HEK293 (cell line): ENCODE results near the gene ZCCHC17.

Experiments
- CTCF ChIA-PET: fragments of 350-600 bp; formaldehyde crosslinking; extraction: SDS; loops from one replicate; lab custom pipeline; 2021; ENCODE audit warnings: antibody characterized with exemption; lab: Yijun Ruan, JAX
- POLR2A ChIA-PET: fragments of 300-600 bp; formaldehyde crosslinking; extraction: SDS; loops from one replicate; lab custom pipeline; 2020; ENCODE audit warnings: antibody characterized with exemption, inconsistent platforms; lab: Yijun Ruan, JAX
- H3K27ac ChIP-seq: fragments of 200-500 bp; sonication (Bioruptor generic); 2 replicates; pipeline ENCODE4 v1.5.1; 2014; ENCODE audit warnings: low read depth, low read length, control low read depth, inconsistent platforms; ENCODE audit errors: extremely low read depth
- H3K36me3 ChIP-seq, 2 experiments: fragments of 200-500 bp in 1 of 2; sonication (Bioruptor generic) in 1 of 2; 1 replicate in 1 of 2; 2 replicates in 1 of 2; pipeline ENCODE4 v1.5.1; 2014 to 2017; ENCODE audit warnings: inconsistent platforms in 2 of 2, low read length in 2 of 2; ENCODE audit not compliant: control insufficient read depth in 2 of 2, insufficient read depth in 1 of 2
- H3K4me1 ChIP-seq: fragments of 200-500 bp; sonication (Bioruptor generic); 2 replicates; pipeline ENCODE4 v1.5.1; 2014; ENCODE audit warnings: mild to moderate bottlenecking, low read length, inconsistent platforms; ENCODE audit not compliant: control insufficient read depth, insufficient read depth
- H3K4me3 ChIP-seq: 2 replicates; pipeline ENCODE4 v1.5.1; 2011; ENCODE audit warnings: low read depth, mild to moderate bottlenecking, control low read depth, low read length, moderate library complexity
- H3K9me3 ChIP-seq: fragments of 200-500 bp; sonication (Bioruptor generic); 2 replicates; pipeline ENCODE4 v1.5.1; 2014; ENCODE audit warnings: low read depth, low read length, inconsistent platforms; ENCODE audit not compliant: control insufficient read depth, insufficient read depth
- BCL6B ChIP-seq: fragments of 450-650 bp; formaldehyde crosslinking; IDR thresholded peaks from 2 replicates; pipeline ENCODE4 v1.5.1; 2017; ENCODE audit warnings: missing biosample characterization, missing genetic modification characterization
- ELK4 ChIP-seq: IDR thresholded peaks from 2 replicates; pipeline ENCODE4 v1.6.1; 2011; ENCODE audit warnings: mild to moderate bottlenecking, low read depth, low read length, borderline replicate concordance
- IKZF3 ChIP-seq: fragments of 450-650 bp; IDR thresholded peaks from 2 replicates; pipeline ENCODE4 v1.5.0; 2018; ENCODE audit warnings: missing biosample characterization, mild to moderate bottlenecking, missing genetic modification characterization, moderate library complexity
- ZBTB21 ChIP-seq: fragments of 450-650 bp; formaldehyde crosslinking; IDR thresholded peaks from 2 replicates; pipeline ENCODE4 v1.5.1; 2017; ENCODE audit warnings: missing biosample characterization, missing genetic modification characterization
- ZIC2 ChIP-seq: fragments of 450-650 bp; formaldehyde crosslinking; IDR thresholded peaks from 2 replicates; pipeline ENCODE4 v1.5.1; 2016; ENCODE audit warnings: missing biosample characterization, missing genetic modification characterization
- ZNF146 ChIP-seq: fragments of 450-650 bp; formaldehyde crosslinking; IDR thresholded peaks from 2 replicates; pipeline ENCODE4 v1.5.1; 2016; ENCODE audit warnings: missing biosample characterization, missing genetic modification characterization
- ZNF16 ChIP-seq: fragments of 450-650 bp; formaldehyde crosslinking; IDR thresholded peaks from 2 replicates; pipeline ENCODE4 v1.5.1; 2016; ENCODE audit warnings: low read depth, missing biosample characterization, missing genetic modification characterization
- ZNF248 ChIP-seq: fragments of 450-650 bp; formaldehyde crosslinking; IDR thresholded peaks from 2 replicates; pipeline ENCODE4 v1.5.1; 2017; ENCODE audit warnings: missing biosample characterization, missing genetic modification characterization
- ZNF354C ChIP-seq: fragments of 450-650 bp; formaldehyde crosslinking; IDR thresholded peaks from 2 replicates; pipeline ENCODE4 v1.5.1; 2016; ENCODE audit warnings: missing biosample characterization, missing genetic modification characterization, low read depth, borderline replicate concordance
- ZNF391 ChIP-seq: fragments of 450-650 bp; formaldehyde crosslinking; IDR thresholded peaks from 2 replicates; pipeline ENCODE4 v1.5.1; 2016; ENCODE audit warnings: low read depth, missing biosample characterization, missing genetic modification characterization, borderline replicate concordance
- ZNF561 ChIP-seq: fragments of 450-650 bp; IDR thresholded peaks from 2 replicates; pipeline ENCODE4 v1.5.1; 2018; ENCODE audit warnings: missing biosample characterization, missing genetic modification characterization, borderline replicate concordance
- ZNF785 ChIP-seq: fragments of 450-650 bp; formaldehyde crosslinking; IDR thresholded peaks from 2 replicates; pipeline ENCODE4 v1.5.1; 2016; ENCODE audit warnings: missing biosample characterization, missing genetic modification characterization
- ZSCAN16 ChIP-seq: fragments of 450-650 bp; formaldehyde crosslinking; IDR thresholded peaks from 2 replicates; pipeline ENCODE4 v1.5.1; 2016; ENCODE audit warnings: missing biosample characterization, missing genetic modification characterization
- TF ChIP-seq, protein P1 (sequence below): fragments of 450-650 bp; formaldehyde crosslinking; IDR thresholded peaks from 2 replicates; pipeline ENCODE4 v1.5.1; 2017; ENCODE audit warnings: missing biosample characterization, missing genetic modification characterization
- TF ChIP-seq, protein P2 (sequence below): fragments of 450-650 bp; formaldehyde crosslinking; IDR thresholded peaks from 2 replicates; pipeline ENCODE4 v1.5.0; 2017; ENCODE audit warnings: missing biosample characterization, missing genetic modification characterization, borderline replicate concordance
- TF ChIP-seq, protein P3 (sequence below): fragments of 450-650 bp; formaldehyde crosslinking; IDR thresholded peaks from 2 replicates; pipeline ENCODE4 v1.5.1; 2016; ENCODE audit warnings: missing biosample characterization, missing genetic modification characterization
- TF ChIP-seq, protein P4 (sequence below): fragments of 450-650 bp; formaldehyde crosslinking; IDR thresholded peaks from 2 replicates; pipeline ENCODE4 v1.5.1; 2017; ENCODE audit warnings: missing biosample characterization, missing genetic modification characterization

Gene ZCCHC17

GRCh38 chr1:31346785-31347184 is 50.0 kb downstream of the ZCCHC17 start:
- ChIA-PET POLR2A (interaction anchor here (1.5 kb wide), 1 partner anchor 50 kb away, joined by 3 read pairs; the partner anchor contains the start of genes SNRNP40 and ZCCHC17), CTCF (interaction anchor here (0.5 to 0.9 kb wide), 3 partner anchors 11 to 207 kb away, joined by 3 to 4 read pairs (median 3); no protein-coding TSS in a partner anchor)
- H3K4me3 ChIP-seq, result no peak overlapping the region
- no peak overlapping the region for H3K27ac ChIP-seq
- TF ChIP-seq, protein P1, sequence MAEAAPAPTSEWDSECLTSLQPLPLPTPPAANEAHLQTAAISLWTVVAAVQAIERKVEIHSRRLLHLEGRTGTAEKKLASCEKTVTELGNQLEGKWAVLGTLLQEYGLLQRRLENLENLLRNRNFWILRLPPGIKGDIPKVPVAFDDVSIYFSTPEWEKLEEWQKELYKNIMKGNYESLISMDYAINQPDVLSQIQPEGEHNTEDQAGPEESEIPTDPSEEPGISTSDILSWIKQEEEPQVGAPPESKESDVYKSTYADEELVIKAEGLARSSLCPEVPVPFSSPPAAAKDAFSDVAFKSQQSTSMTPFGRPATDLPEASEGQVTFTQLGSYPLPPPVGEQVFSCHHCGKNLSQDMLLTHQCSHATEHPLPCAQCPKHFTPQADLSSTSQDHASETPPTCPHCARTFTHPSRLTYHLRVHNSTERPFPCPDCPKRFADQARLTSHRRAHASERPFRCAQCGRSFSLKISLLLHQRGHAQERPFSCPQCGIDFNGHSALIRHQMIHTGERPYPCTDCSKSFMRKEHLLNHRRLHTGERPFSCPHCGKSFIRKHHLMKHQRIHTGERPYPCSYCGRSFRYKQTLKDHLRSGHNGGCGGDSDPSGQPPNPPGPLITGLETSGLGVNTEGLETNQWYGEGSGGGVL, result no peak
- TF ChIP-seq ZNF561 (tag by site-specific recombination) (no peak), IKZF3 (no peak), BCL6B (tag by site-specific recombination) (no peak)
- TF ChIP-seq, protein P2, sequence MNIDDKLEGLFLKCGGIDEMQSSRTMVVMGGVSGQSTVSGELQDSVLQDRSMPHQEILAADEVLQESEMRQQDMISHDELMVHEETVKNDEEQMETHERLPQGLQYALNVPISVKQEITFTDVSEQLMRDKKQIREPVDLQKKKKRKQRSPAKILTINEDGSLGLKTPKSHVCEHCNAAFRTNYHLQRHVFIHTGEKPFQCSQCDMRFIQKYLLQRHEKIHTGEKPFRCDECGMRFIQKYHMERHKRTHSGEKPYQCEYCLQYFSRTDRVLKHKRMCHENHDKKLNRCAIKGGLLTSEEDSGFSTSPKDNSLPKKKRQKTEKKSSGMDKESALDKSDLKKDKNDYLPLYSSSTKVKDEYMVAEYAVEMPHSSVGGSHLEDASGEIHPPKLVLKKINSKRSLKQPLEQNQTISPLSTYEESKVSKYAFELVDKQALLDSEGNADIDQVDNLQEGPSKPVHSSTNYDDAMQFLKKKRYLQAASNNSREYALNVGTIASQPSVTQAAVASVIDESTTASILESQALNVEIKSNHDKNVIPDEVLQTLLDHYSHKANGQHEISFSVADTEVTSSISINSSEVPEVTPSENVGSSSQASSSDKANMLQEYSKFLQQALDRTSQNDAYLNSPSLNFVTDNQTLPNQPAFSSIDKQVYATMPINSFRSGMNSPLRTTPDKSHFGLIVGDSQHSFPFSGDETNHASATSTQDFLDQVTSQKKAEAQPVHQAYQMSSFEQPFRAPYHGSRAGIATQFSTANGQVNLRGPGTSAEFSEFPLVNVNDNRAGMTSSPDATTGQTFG, result no peak
- TF ChIP-seq, all 188 proteins: peak for 0
- H3K9me3 ChIP-seq, result no peaks in the 10 kb centered on the region
- H3K4me1 ChIP-seq, result no peaks in the 10 kb centered on the region
- peaks cover 16 to 53% of the 10 kb centered on the region in 2 experiments for H3K36me3 ChIP-seq

DNA sequence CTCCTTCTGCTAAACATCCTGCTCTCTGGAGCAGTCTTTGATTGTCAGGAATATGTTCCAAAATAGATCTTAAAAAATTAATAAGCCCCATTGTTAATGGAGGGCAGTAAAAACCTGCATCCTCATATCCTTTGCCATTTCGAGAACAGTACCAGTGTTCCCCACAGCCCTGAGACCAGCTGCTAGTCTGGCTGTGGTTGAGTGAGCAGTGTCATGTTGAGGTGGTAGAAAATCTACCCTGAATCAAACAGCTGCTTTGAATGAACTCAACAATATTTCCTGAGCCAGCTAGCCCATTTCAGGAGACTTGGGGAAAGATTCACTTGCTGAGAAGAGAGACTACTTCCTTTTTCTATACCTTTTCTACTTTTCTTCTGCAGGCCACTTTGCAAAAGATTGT is 51.6 kb downstream of the ZCCHC17 start:
- no peak overlapping the region for H3K27ac ChIP-seq
- ChIA-PET POLR2A (interaction anchor here (1.4 kb wide), 1 partner anchor 52 kb away, joined by 4 read pairs; the partner anchor contains the start of genes SNRNP40 and ZCCHC17), CTCF (interaction anchor here (0.6 to 0.9 kb wide), 3 partner anchors 130 to 412 kb away, joined by 3 read pairs; no protein-coding TSS in a partner anchor)
- TF ChIP-seq ZNF146, result no peak
- TF ChIP-seq ZNF785 (tag by site-specific recombination), result no peak
- no peak for TF ChIP-seq ZNF248
- no peak for TF ChIP-seq ZIC2 (tag by site-specific recombination)
- TF ChIP-seq, protein P3, sequence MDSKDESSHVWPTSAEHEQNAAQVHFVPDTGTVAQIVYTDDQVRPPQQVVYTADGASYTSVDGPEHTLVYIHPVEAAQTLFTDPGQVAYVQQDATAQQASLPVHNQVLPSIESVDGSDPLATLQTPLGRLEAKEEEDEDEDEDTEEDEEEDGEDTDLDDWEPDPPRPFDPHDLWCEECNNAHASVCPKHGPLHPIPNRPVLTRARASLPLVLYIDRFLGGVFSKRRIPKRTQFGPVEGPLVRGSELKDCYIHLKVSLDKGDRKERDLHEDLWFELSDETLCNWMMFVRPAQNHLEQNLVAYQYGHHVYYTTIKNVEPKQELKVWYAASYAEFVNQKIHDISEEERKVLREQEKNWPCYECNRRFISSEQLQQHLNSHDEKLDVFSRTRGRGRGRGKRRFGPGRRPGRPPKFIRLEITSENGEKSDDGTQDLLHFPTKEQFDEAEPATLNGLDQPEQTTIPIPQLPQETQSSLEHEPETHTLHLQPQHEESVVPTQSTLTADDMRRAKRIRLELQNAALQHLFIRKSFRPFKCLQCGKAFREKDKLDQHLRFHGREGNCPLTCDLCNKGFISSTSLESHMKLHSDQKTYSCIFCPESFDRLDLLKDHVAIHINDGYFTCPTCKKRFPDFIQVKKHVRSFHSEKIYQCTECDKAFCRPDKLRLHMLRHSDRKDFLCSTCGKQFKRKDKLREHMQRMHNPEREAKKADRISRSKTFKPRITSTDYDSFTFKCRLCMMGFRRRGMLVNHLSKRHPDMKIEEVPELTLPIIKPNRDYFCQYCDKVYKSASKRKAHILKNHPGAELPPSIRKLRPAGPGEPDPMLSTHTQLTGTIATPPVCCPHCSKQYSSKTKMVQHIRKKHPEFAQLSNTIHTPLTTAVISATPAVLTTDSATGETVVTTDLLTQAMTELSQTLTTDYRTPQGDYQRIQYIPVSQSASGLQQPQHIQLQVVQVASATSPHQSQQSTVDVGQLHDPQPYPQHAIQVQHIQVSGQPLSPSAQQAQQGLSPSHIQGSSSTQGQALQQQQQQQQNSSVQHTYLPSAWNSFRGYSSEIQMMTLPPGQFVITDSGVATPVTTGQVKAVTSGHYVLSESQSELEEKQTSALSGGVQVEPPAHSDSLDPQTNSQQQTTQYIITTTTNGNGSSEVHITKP (tag by site-specific recombination), result no peak
- no peak for TF ChIP-seq ZNF16
- TF ChIP-seq ZNF391 (tag by site-specific recombination), result no peak
- no peak for TF ChIP-seq ZNF354C (tag by site-specific recombination)
- TF ChIP-seq ELK4, result no peak
- TF ChIP-seq ZBTB21 (tag by site-specific recombination), result no peak
- TF ChIP-seq, protein P4, sequence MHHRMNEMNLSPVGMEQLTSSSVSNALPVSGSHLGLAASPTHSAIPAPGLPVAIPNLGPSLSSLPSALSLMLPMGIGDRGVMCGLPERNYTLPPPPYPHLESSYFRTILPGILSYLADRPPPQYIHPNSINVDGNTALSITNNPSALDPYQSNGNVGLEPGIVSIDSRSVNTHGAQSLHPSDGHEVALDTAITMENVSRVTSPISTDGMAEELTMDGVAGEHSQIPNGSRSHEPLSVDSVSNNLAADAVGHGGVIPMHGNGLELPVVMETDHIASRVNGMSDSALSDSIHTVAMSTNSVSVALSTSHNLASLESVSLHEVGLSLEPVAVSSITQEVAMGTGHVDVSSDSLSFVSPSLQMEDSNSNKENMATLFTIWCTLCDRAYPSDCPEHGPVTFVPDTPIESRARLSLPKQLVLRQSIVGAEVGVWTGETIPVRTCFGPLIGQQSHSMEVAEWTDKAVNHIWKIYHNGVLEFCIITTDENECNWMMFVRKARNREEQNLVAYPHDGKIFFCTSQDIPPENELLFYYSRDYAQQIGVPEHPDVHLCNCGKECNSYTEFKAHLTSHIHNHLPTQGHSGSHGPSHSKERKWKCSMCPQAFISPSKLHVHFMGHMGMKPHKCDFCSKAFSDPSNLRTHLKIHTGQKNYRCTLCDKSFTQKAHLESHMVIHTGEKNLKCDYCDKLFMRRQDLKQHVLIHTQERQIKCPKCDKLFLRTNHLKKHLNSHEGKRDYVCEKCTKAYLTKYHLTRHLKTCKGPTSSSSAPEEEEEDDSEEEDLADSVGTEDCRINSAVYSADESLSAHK (tag by site-specific recombination), result no peak
- no peak for TF ChIP-seq ZSCAN16
- peaks cover 16 to 67% of the 10 kb centered on the region in 2 experiments for H3K36me3 ChIP-seq
- H3K9me3 ChIP-seq, result no peaks in the 10 kb centered on the region
- H3K4me3 ChIP-seq, result no peak overlapping the region
- no peaks in the 10 kb centered on the region for H3K4me1 ChIP-seq
